HS-27A (cell line): ENCODE results near the gene MAZ.

Experiments used
- DNase-seq: peaks from one replicate; pipeline ENCODE4 v3.0.0-alpha.2; 2012; ENCODE audit warnings: low read depth, missing footprints

Gene MAZ

GRCh38 chr16:29809850-29810698 is 3.7 kb downstream of the MAZ start:
- no peak for DNase-seq

GRCh38 chr16:29810699-29811169 is 4.4 kb downstream of the MAZ start:
- DNase-seq = no peak

- no peak for DNase-seq
These were observed 5.0 kb downstream of the MAZ start for GRCh38 chr16:29811170-29811895.

DNA sequence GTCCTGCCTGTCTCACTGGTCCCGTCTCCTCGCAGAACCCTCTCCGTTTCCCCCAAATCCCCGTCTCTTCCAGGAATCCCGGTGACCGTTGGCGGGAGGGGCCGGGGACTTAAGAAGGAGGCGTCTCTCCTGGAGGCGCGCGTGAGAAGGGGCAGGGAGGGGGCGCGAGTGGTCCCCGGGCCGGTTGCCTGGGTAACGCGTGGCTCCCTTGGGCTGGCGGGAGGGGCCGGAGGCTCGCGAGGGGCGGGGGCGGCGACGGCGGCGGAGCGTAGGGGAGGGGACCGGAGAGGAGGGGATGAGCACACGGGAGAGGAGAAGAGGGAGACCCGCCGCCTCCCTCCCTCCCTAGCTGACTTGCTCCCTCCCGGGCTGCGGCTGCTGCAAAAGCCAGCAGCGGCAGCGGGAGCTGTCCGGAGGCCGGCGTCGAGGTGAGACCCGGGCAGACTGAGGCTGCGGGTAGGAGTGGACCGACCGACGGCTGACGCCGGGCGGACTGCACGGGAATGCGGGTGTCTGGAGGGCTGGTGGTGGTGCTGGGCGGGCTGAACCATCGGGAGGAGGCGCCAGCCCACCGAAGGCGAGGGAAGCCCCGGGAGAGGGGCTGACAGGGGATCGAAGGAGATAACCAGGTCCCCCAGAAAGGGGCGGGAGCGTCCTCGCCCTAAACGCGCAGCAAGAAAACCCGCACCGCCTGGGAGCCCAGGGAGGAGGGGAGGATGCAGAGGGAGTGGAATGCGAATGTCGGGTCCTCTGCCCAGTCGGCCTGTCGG is 5.8 kb downstream of the MAZ start, which contains the start of gene PRRT2:
Gene PRRT2, plus strand, starts transcription at position 298 of the 770 bp plus-strand sequence. CDS start 862 bp downstream, outside the sequence.
- DNase-seq = no peak

GRCh38 chr16:29812754-29813643 is 6.7 kb downstream of the MAZ start:
- DNase-seq = no peak

DNA sequence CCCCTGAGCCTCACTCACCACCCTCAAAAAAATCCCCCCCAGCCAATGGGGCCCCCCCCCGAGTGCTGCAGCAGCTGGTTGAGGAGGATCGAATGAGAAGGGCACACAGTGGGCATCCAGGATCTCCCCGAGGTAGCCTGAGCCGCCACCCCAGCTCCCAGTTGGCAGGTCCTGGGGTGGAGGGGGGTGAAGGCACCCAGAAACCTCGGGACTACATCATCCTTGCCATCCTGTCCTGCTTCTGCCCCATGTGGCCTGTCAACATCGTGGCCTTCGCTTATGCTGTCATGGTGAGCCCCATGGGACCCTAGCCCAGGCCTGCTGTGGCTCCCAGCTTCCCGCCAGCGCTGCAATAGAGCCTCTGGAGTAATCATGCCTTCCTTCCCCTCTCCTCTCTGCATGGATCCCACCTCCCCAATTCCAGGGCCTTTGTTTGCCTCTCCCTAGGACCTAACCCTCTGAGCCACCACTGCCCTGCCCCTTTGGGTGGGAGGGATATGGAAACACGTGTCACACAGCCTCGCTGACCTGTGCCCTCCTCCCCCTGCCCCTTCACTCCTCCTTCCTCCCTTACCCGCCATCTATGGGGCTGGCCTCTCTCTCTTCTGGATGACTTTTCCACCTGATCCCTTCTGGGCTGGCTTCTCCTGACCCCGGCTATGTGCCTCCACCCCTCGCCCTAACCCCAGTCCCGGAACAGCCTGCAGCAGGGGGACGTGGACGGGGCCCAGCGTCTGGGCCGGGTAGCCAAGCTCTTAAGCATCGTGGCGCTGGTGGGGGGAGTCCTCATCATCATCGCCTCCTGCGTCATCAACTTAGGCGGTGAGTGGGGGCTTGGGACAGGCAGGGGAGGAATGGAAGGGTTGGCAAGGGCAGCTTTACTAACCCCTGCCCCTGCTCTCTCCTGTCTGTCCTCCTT is 7.6 kb downstream of the MAZ start:
- DNase-seq = no peak

- DNase-seq = no peak
These were observed 8.3 kb downstream of the MAZ start for GRCh38 chr16:29814592-29814991.

DNA sequence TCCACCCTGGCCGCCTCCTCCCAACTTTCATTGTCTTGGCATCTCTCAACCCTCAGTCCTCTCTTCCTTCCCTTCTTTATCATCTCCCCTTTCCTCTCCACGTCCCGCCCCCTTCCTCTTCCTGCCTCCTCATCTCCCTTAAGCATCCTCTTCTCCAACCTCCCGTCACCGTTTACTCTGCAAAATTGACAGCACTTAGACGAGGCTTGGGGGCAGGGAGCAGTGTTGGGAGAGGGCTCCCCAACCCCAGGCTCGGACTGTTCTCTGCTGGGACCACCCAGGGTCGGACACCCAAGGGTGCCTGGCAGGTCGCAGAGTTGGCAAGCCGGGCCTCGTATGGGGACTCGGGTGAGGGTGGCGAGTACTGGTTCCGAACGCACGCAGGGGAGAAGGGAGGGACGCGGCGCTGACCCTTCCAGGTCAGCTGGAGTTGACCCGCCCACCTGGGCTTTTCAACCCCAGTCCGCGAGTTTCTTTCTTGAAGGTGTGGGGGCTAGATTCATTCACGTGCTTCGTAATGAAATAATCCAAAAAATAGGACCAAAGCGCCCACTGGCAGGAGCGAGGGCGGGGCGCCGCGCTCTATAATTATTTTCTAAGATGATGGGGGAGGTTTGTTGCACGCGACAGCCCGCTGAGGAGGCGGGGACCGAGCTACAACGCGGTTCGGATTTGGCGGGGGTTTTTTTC is 8.8 kb downstream of the MAZ start:
- DNase-seq = no peak

GRCh38 chr16:29815793-29816693 is 9.7 kb downstream of the MAZ start, which contains the start of gene PAGR1:
TSS of gene PAGR1 (plus strand) at chr16:29816152. CDS start at chr16:29816526, 374 bp downstream.
- DNase-seq = peak; percentile 99

DNA sequence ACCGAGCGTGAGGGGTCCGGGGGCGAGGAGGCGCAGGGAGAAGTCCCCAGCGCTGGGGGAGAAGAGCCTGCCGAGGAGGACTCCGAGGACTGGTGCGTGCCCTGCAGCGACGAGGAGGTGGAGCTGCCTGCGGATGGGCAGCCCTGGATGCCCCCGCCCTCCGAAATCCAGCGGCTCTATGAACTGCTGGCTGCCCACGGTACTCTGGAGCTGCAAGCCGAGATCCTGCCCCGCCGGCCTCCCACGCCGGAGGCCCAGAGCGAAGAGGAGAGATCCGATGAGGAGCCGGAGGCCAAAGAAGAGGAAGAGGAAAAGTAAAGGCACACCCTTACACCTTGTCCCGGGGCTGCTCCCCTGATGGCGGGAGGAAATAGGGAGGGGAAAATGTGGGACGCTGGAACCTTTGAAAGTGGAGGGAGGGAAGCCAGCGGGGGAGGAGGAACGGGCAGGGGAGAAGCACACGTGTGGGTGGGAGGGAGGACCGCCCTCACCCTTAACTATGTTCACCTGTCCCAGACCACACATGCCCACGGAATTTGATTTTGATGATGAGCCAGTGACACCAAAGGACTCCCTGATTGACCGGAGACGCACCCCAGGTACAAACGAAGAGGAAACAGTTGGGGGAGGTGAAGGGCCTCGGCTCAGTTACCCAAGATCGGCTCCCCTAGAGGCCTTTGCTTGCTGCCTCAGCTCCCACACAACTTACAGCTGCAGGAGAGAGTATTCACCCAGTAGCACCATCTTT is 10.5 kb downstream of the MAZ start:
- DNase-seq = no peak

DNA sequence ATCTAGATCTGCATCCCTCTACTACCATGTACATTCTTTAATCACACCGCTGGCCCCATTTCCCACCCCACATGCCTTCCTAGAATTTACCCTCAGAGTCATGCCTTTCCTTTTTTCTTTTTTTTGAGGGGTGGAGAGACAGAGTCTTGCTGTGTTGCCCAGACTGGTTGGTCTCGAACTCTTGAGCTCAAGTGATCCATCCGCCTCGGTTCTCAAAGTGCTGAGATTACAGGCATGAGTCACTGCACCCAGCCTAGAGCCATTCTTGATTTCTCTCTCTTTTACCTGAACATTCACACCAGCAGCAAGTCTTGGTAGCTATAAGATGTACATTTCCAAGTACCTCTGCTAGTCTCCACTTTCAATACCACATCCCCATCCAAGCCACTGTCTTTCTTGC is 11.8 kb downstream of the MAZ start:
- DNase-seq = no peak

DNA sequence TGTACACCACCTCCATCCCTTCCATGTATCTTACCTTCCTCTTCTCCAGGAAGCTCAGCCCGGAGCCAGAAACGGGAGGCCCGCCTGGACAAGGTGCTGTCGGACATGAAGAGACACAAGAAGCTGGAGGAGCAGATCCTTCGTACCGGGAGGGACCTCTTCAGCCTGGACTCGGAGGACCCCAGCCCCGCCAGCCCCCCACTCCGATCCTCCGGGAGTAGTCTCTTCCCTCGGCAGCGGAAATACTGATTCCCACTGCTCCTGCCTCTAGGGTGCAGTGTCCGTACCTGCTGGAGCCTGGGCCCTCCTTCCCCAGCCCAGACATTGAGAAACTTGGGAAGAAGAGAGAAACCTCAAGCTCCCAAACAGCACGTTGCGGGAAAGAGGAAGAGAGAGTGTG is 13.2 kb downstream of the MAZ start:
- no peak for DNase-seq

DNA sequence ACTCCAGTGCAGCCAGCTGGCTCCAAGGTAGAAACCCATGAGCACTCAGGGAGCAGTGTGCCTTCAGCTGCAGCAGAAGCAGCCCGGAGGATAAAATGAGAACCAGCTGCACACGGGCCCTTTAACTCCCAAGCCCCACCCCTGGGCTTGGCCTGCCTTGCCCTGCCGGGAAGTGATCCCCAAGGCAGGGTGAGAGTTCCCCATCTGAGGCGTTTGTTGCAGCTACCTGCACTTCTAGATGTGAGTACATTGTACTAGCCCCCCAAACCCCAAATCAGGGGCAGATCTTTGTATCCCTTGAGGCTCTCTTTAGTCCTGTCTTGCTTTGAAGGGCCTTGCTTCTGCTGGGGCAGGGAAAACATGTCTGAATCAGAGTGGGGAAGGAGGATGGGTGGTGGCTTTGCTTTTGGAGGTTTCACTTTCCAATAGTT is 14.0 kb downstream of the MAZ start, which contains the start of gene MVP:
Gene MVP, plus strand, starts transcription at position 192 of the 431 bp plus-strand sequence. CDS start 10,088 bp downstream, outside the sequence.
- DNase-seq = no peak

DNA sequence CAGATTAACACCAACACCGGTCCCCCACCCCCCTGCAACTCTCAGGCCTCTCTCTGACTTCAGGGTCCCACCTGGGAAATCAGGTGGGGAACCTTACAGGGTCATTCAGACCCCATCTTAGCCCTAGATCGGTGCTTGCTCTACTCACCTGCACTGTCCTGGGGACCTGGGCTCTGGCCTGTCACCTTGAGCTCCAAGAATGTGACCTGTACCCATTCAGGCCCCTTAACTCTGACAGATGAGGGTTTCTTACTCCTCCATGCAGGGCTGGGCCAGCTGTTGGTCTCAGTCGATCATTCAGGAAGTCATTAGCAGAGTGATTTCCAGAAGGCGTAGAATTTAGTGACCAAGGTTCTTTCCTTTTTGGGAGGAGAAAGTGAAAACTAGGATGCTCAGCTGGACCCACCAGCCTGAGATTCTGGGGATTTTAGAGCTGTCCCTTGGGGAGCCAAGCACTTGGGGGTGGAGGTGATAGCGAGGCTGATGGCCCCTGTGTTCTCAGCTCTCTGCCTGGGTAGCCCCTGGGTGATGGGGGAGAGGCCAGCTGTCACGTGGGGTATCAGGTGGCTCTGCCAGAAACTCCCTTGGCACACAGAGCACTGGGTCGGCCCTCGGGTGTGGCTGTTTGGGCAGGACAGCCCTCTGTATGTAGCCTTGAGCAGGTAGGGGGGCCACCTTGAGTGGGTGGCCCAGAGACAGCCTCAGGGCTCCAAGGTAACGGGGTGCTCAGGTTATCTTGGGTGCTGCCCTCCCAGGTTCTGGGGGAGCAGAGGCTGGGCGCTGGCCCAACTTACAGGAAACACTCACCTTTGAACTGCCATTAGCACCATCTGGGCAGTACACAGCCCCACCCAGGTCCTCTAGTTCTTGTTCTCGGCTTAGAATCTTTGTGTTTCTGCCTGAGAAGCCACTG is 14.7 kb downstream of the MAZ start:
- no peak for DNase-seq

DNA sequence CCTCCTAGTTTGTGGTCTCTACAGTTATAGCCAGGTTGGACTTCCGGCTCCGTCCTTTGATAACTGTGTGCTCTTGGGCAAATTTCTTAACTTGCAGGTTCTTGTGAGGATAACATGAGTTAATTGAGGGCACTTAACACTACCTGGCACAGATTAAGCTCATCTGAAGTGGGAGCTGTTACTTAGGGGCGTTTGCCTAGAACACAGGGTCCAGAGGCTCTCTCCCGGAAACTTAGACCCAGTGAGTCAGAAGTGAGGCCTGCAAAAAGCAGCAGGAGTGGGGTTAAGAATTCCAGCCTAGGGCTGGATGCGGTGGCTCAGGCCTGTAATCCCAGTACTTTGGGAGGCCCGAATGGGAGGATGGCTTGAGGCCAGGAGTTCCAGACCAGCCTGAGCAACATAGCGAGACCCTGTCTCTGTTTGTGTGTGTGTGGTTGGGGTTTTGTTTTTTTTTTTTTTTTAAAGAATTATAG is 15.3 kb downstream of the MAZ start:
- no peak for DNase-seq

GRCh38 chr16:29824589-29825144 is 18.3 kb downstream of the MAZ start:
- no peak for DNase-seq
